Measurements from ENCODE around the gene TNRC18.

The TNRC18 gene

DNA sequence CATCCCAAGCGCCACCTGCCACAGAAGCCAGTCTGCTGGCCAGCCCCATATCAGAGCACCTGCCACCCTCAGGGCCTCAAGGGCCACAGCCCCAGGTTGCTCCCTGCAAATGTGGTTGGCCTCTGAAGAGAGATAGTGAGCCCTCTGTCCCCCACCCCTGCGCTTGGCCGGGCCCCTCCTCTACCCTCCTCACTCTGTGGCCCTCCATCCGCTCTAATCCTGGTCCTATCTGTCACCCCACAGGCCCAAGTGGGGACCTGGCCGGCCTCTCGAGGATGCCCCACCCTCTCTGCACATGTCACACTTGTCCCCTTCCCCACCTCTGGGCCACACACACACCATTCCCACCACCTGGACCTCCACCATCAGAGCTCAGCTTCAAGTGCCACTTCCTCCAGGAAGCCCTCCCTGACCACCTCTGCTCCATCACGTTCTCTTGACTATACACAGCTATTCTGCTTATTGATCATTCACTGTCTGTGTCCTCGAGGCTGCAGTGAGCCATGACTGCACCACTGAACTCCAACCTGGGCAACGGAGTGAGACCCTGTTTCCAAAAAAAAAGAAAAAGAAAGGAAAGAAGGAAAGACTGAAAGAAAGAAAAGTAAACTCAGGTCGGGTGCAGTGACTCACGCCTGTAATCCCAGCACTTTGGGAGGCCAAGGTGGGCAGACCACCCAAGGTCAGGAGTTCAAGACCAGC, 42.4 kb downstream of the TNRC18 start:
- TF ChIP-seq, protein P1, sequence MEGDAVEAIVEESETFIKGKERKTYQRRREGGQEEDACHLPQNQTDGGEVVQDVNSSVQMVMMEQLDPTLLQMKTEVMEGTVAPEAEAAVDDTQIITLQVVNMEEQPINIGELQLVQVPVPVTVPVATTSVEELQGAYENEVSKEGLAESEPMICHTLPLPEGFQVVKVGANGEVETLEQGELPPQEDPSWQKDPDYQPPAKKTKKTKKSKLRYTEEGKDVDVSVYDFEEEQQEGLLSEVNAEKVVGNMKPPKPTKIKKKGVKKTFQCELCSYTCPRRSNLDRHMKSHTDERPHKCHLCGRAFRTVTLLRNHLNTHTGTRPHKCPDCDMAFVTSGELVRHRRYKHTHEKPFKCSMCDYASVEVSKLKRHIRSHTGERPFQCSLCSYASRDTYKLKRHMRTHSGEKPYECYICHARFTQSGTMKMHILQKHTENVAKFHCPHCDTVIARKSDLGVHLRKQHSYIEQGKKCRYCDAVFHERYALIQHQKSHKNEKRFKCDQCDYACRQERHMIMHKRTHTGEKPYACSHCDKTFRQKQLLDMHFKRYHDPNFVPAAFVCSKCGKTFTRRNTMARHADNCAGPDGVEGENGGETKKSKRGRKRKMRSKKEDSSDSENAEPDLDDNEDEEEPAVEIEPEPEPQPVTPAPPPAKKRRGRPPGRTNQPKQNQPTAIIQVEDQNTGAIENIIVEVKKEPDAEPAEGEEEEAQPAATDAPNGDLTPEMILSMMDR (IDR thresholded peaks at IDR 0.05; ENCODE audit: low read depth, low read length): no peak
- no peak for DNase-seq (ENCODE audit: extremely low read depth, low read depth)

DNA sequence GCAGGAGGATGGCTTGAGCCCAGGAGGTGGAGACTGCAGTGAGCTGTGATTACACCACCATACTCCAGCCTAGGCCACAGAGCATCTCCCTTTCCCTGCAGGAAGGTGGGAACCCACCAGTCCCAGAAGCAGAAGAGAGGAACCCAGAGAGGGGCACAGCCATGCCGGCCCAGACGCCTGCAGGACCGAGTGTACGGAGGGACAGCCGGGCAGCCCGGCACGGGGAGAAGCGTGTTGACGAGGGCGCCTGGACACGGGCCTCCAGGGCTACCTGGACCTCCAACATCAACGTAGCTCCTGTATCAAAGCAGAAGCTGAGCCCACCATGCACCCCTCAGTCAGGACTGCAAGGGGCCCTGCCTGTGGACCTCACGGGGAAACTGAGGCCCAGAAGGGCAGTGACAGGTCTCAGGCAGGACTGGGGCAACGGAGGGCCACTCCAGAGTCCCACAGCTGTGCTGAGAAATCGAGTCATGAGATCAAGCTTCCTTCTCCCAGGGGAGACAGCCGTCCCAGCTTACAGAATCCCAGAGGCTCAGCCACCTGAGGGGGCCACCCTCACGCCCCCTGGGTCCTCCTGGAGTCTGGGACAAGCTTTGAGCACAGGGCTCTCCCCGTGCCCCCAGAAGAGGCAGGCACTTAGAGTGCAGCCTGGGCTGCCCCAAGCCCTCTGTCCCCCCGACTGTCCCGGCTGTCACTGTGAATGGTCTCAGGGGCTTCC, 43.1 kb downstream of the TNRC18 start:
- no peak for DNase-seq (ENCODE audit: extremely low read depth, low read depth)
- TF ChIP-seq, protein P1 (IDR thresholded peaks at IDR 0.05; ENCODE audit: low read depth, low read length): no peak

DNA sequence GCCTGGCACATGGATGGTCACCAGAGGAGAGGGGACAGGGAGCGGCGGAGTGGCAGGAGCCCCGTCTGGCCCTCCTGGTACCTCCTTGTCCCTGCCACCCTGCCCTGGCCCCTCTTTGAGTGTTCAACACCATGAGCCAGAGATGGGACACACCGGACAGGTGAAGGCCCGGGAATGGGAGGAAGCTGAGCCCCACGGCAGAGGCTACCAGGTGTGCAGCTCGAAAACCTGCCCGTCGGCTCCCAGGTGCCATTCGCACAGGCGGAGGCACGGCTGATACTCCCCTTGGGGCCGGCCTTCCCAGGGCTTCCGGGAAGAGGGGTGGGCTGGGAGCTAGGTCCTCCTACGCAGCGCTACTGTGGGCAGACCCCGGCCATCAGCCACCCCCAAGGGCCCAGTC, 44.1 kb downstream of the TNRC18 start:
- no peak for DNase-seq (ENCODE audit: extremely low read depth, low read depth)
- TF ChIP-seq, protein P1 (IDR thresholded peaks at IDR 0.05; ENCODE audit: low read depth, low read length): no peak

DNA sequence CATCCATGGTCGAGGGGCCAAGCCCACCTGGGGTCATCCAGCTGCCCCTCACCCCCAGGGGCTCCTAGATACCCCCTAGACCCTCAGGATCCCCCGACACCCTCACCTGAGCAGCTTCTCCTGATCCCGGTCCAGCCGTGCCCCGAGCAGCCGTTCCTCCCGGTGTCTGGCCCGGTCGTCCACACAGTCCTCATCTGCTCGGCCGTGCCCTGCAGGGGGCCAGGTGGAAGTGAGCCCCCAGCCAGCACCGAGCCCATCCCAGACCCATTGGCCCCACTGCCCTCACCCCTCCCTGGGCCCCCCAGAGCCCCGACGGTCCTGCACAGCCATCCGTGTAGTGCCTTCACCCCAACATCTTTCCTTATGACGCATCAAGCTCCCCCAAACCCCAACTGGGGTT, 45.8 kb downstream of the TNRC18 start:
- DNase-seq (ENCODE audit: extremely low read depth, low read depth): no peak
- TF ChIP-seq, protein P1 (IDR thresholded peaks at IDR 0.05; ENCODE audit: low read depth, low read length): no peak

DNA sequence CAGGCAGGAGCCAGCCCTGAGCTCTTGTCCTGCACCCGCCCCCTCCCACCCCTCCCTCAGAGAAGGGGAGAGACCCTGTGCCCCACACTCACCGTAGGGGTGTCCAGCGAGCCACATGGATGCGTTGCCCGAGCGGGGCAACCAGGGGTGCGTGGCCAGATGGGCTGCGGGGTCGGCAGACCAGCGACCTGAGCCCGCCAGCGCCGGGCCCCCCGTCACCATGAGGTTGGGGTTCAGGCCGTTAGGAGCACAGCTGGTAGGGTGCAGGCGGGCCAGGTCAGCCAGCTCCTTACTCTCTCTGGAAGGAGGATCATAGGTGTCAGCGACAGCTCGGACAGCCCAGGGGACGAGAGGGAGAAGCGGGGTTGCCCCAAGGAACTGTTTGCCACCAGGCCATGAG, 46.4 kb downstream of the TNRC18 start:
- no peak for DNase-seq (ENCODE audit: extremely low read depth, low read depth)
- TF ChIP-seq, protein P1 (IDR thresholded peaks at IDR 0.05; ENCODE audit: low read depth, low read length): no peak

DNA sequence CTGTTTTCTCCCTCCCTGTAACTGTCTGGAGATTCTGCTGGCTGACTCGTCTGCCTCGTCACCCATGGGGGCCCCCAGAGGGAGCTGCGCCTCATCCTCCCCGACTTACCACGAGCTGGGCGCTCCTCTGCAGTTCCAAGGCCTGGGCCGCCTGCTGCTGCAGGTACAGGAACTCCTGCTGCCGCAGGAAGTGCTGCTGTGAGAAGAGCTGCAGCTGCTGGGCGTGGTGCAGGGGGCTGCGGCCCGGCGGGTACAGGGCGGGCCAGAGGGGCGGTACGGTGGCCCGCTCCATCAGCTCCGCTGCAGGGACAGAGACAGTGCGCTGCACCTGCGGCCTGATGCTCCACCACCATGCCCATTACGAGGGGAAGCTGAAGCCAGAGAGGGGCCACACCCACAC, 47.7 kb downstream of the TNRC18 start:
- no peak for DNase-seq (ENCODE audit: extremely low read depth, low read depth)
- TF ChIP-seq, protein P1 (IDR thresholded peaks at IDR 0.05; ENCODE audit: low read depth, low read length): no peak

DNA sequence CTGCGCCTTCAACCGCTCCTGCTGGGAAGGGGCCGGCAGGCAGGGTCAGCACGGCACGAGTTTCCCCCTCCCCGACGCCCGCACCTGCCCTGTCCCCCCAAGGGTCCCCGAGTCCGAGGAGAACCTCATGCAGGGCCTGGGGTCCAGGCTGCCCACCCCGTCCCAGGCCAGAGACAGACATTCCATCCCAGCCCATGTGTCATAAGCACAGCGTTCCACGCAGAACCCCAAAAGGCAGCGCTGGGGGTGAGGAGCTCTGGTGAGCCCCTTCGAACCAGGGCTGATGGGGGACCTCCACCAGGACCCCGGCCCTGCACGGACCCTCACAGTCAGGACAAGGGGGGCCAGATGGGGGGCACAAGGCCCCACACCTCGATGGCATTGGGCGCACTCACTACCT, 49.2 kb downstream of the TNRC18 start:
- TF ChIP-seq, protein P1 (IDR thresholded peaks at IDR 0.05; ENCODE audit: low read depth, low read length): no peak
- DNase-seq (ENCODE audit: extremely low read depth, low read depth): no peak

All from AG09319 (cell line).